Raji (cell line): ENCODE data around the gene PRKCA.

Source experiments
- POLR2A ChIP-seq: IDR thresholded peaks from 2 replicates; pipeline ENCODE4 v1.6.1; 2011; ENCODE audit warnings: low read depth, low read length, control low read depth; ENCODE audit not compliant: insufficient read depth

PRKCA gene

DNA sequence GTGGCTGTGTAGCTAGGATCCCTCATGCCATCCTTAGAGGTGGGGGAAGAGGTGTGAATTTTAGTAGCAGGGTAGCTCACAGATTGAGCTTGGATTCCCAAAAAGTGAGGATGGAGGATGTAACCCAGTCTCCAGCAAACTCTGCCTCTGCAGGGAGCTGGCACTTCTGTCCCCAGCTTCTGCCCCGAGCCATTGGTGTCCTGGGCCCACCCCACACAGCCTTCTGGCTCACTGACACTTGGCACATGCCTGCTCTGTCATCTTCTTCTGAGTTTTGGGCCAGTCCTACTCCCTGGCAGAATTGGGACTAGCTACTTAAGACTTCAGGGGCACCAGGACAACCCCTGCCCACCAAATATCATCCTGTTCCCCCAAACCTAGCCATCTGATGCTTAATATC lies 534.8 kb downstream of the PRKCA start:
- no peak for TF ChIP-seq POLR2A

DNA sequence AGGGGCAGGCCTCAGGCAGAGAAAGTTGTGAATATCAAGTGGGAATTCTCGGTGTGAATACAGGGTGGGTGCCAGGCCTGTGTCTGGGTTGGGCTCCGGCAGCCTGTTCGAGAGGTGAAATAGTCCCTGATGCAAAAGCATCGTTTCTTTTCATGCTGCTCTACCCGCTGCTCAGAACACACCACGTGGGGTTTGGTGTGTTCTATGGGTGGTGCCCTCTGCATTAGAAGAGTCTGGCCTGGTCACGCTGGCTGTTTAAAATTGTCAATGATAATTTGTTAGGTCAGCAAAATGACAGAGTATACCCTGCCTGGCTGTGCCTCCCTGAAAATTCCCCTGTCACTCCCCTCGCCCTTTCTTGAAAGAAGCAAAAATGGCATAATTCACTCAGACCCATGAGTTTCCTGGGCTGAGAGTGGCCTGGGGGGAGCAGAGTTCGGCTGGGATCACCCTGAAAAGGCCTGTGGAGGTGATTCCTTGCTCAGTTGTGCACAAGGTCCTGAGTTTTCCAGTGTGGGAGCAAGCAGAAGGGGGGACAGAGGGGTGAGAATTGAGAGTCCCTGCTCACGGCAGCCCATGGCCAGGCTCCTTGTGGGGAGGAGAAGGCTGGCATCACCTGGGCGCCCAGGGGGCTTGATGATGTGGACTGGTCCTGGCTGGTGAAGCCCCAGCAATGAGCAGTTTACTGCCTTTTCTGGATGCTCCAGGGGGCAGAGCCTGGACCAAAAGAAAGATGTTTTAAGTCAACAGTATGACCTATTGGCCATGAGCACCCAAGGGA lies 535.7 kb downstream of the PRKCA start:
- no peak for TF ChIP-seq POLR2A

DNA sequence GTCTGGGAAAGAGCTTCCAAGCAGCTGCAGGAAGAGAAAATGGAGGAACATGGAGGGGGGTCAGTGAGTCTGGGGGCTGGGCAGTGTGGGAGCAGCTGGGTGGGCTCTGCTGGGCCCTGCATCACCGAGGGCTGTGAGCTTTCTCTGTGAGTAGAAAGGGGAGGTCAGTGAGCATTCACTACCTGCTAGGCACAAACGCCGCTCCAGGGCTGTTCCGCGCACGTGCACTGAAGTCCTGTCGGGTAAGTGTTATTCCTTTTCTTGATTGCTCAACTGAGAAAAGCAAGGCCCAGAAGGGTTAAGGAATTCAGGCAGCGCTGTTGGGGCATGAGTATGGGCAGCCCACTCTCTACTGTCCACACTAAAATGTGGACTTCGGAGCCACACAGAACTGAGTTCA lies 537.2 kb downstream of the PRKCA start:
- TF ChIP-seq POLR2A = no peak

DNA sequence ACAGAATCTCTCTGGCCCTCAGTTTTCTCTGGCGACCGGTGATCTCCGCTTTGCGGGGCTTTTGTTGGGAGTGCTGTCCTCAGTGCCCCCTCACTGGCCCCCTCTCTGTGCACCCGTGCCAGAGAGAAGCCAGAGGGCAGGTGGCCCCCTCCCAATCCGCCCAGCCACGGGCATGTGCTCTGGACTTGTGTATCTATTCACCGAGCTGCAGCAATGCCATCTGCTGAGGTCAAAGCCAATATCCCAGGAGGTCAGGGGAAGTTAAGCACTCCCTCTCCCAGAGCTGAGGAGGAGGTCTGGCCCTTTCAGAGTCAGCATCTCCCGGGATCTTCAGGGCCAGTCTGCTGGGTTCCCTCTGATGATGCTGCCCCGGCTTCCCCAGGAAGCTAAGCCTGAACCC lies 537.6 kb downstream of the PRKCA start:
- no peak for TF ChIP-seq POLR2A

DNA sequence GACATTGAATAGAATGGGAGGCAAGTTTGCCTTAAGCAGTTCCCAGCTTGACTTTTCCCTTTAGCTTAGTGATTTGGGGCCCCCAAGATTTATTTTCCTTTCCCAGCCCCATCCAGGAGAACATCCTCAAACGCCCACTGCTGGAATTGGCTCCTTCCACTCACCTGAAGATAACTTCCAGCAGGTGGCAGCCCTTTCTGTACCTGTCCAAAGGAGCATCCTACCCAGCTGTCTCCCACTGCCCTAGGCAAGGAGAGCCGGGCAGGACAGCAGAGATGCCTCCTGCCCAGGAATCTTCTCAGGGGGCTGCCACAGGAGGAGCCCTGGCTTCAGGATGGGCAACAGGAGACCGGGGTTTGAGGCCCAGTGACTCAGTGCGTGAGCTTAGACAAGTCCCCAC lies 538.9 kb downstream of the PRKCA start:
- no peak for TF ChIP-seq POLR2A

DNA sequence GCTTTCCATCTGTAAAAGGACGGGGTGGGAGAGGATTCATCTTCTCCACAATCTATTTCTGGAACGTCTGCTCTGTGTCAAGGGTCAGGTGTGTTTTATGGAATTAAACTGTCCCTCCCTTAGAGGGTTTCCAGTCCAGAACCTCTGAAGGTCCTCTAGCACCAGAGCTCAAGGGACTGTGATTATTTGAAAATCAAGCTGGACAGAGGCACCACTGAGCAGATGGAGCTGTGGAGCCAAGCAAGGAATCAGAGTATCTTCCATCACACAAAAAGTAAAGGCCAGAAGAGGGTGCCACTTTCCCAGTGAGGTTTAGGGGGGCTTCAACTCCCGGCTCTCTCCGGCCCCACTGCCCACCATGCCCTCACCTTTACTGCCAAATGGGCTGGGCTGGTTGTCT lies 539.3 kb downstream of the PRKCA start:
- no peak for TF ChIP-seq POLR2A

DNA sequence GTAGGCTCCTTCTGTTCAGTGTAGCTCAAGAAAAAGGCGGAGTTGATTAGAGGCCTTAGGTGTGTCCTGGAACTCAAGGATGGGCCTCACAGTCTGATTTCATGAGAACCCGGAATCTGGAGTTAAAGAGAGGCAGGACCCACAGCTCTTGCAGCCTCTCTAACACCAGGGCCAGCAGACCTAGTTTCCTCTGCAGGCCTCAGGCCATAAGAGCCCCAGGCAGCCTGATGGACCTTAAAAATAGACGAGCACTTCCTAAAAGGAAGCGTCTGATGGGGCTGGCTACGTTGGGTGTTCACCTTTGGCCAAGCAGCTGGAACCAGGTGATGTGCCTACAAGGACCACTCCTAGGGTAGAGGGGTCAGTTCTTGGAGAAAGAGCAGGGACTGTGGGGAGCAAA lies 540.1 kb downstream of the PRKCA start:
- no peak for TF ChIP-seq POLR2A

DNA sequence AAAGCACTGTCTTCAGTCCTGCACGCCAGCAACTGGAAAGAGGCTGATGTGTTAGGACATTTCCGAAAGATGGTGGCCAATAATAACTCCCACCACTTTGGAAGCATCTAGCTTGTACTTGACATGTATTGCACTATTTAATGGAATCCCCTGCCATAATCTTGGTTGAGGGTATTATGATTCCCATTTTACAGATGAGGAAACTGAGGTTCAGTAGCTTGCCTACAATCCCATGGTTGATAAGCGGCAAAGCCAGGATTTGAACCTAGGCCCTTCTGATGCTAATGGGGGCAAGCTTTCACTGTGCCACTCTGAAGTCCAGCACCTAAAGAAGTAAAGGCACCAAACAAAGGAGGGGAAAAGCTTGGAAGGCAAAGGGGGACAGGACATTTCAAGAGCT lies 540.5 kb downstream of the PRKCA start:
- no peak for TF ChIP-seq POLR2A

DNA sequence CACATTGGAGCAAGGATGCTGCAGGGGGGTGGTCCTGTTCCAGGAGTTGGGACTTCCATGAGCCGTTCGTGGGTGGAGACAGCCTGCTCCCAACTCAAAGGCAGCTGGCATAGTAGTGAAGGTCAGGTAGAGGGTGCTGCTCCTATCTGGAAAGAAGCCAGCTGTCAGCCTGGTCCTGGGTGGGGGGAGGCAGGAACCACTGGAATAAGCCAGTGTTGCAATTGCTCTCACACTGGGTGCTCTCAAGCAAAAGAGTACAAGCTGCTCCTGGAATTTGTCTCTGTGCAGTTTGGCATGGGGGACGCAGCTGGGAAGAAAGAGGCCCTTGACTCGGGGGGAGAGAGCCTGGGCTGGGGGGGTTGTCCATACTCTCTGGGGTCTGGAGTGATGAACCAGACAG lies 541.2 kb downstream of the PRKCA start:
- no peak for TF ChIP-seq POLR2A

DNA sequence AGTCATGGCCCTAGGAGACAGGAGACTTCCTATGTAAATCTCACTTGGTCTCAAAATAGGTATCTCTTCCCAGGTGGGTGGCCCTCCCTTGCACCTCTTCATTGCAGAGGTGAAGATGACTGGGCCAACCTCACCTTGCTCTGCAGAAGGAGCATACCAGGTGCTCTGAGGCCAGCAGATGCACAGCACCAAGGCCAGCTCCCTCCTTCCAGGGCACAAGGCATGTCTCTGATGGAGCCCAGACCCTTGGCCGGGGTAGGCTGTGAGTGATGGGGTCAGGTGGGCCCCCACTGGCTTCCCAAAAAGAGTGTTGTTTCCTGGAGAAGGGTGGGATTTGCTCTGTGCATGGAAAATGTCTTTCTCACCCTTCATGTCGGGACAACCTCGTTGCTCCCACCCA lies 545.3 kb downstream of the PRKCA start:
- no peak for TF ChIP-seq POLR2A

DNA sequence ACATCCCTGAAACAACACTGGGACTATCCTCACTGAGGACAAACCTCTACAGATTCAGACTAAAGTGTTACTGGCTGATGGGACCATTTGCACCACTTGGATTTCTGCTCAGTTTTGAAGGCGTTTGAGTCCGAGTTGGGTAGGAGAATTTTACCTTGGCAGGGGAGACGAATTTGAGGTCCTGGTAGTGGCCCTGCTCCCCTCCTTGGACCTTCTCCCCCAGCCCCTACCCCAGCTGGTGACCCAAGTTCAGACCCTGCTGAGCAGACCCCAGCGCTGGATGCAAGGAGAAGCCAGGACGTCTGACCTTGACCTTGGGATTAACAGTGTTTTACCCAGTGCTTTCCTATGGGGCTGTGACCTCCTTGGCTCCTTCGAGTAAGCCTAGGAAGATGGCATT lies 546.1 kb downstream of the PRKCA start:
- no peak for TF ChIP-seq POLR2A

DNA sequence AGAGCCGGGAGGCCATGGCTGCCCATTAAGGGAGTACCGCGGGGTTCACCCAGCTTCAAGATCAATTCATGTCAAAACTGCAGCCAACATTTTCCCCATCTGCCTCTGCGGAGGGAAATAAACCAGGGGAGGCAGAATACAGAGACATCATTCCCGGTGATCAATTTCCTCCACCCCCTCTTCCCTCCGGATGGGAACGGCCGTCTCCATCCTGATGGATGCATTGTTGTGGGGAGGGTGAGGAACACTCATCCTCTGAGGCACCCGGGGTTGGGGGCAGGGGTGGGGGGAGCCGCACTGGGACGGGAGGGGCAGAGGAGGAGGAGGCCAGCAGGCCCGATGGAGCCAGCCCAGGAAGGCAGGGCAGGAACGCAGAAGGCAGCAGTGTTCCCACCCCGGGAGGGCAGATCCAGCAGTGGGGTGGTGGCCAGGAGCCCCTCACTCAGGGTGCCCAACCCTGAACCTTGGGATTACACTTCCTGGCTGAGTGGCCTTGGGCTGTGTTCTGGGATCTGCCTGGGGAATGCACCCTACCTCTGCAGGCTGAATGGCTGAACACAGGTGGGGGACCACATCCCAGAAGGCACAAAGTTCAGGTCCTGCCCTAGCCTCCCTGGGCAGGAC lies 546.7 kb downstream of the PRKCA start:
- TF ChIP-seq POLR2A = no peak

DNA sequence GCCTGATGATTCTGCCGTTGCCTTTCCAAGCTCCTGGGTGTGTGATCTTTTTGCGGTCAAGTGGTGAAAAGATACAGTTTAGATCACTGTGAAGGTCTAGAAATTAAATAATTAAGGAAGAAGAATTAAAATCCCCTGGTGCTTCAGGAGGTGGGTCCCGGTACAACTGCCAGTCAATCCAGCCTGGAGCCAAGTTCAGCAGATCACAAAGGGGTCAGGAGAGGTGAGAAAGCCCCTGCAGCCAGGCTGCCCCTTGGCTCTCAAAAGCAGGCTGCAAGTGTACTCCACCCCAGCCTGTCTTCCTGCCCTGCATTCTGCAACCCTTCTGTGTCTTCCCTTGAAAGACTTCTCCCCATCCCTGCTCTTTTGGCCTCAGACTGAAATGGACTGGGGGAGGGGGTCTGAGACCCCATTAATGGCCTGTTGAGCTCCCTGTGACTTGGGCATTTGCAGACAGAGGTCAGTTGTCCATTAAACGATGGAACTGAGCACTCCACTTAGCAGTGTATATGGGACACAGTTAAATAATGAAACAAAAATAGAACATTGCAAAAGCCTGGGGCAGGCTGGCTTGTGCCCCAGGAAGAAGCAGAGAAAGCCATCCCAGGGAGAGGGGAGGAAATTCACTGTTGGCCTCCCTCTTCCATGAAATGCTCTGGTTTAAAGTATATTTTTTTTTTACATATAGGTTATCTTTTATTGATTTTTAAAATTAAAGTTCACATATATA lies 547.6 kb downstream of the PRKCA start:
- no peak for TF ChIP-seq POLR2A

DNA sequence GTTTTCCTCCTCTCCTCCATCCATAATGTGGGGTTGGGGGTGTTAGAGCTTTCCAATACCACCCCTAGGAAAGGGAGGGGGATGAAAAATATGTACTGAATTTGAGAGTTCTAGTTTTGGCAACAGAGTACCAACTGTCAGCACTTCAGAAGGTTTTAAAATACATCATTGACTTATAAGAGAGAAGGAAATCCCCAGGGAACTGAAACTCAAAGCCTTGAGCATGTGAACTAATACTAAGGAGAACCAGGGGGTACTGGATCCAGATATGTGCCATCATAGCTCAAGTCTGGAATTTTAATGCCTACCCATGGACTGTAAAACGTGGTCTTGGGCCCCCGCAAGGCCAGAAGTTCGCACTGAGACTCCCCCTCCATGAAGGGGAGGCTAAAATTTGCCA lies 548.3 kb downstream of the PRKCA start:
- TF ChIP-seq POLR2A = no peak

DNA sequence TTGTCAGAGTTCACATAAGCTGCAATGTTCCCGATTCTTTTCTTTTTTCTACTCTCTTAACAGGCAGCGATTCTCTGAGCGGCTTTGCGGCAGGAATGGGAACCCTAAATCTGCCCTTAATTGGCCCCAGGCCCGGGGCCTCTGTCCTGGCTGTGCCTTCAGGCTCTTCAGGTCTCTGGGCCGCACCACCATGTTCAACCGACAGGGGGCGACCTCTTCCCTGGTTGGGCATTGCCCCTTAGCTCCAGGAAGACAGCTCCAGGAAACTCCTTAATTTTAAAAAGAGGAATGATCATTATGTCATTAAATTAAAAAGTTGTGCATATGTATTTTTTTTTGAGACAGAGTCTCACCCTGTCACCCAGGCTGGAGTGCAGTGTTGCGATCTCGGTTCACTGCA lies 552.8 kb downstream of the PRKCA start:
- TF ChIP-seq POLR2A = no peak

DNA sequence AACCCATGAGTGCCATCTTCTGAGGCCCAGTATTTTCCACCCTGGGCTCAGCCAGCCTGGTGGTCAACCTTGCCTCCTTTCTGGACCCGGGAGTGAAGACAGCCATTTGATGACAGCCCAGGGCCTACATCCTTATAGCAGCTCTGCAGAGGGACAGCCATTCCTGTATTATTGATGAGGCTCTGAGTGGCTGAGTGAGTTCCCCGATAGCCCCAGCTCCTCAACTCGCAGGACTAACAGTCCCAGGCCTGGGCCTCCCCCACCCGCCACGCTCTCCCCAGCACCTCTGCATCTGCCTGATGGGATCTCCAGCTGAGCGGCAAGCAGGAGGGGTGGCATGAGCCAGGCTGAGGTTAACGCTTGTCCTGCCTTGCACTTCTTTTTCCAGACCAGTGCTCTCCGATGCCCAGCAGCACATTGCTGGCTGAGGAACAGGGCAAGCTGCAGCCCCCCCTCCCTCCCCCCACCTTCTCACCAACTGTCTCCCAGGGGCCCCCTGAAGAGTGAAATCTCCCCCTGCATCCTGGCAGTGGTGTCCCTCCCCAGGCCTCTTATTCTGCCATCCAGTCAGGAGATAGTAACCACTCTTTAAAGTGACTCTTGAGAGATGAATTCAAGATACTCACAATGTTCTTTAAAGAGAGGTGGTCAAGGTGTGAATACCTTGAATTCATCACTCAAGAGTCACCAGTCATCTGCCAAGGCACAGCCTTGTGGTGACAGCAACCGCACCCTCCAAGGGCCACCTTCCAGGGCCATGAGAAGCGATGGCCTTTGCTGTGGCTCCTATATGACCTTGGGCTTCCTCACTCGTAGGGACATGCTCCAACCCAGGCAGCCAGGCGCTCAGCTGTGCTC lies 556.0 kb downstream of the PRKCA start:
- TF ChIP-seq POLR2A = no peak

DNA sequence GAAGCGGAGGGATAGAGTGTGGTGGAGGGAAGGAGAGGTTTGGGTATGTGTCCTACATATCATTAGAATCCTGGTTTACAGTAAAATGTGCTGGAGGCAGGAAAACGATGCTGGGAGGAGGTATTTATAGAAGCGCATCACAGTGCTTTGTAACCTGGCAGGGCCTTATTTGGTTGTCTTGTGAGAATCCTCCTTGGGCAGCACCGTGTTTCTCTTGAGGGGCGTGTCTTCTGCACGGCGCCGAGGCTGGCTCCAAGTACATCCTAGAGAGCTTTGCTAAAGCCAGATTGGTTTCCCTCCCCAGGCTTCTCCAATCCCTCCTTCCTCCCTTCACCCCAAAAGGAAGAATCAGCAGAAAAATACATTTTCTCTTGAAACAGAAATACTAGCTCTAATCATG lies 556.9 kb downstream of the PRKCA start:
- no peak for TF ChIP-seq POLR2A
